ENCODE measurements around the gene SND1.

The SND1 gene

DNA sequence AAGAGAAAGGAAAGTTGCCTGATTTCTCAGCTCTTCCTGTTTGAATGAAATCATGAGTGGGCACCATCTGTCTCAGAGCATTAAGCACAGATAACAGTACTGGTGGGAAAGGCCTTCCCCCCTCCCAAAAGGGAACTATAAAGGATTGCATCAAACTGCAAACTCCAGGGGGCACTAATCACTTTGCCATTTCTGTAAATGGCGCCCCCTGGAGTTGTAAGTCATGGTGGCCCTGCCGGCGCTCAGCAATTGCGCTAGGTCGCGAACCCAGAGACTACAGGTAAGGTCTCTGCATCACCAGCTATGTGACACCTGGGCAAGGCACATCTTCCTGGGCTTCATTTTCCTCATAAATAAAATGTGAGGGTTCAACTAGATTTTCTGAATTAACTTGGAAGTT lies 368.2 kb downstream of the SND1 start:
- no peak overlapping the region for H3K4me3 ChIP-seq (ENCODE audit: low read depth, low read length)
- no peaks in the 10 kb centered on the region for H3K27me3 ChIP-seq (replicated peaks)
- DNase-seq = no peak
- H3K27ac ChIP-seq = no peak overlapping the region
- in situ Hi-C loops (cut with HindIII; ENCODE audit: low pct_ligation_motif_present, low sequenced_read_pairs) = no loop called here
- TF ChIP-seq, protein P1, sequence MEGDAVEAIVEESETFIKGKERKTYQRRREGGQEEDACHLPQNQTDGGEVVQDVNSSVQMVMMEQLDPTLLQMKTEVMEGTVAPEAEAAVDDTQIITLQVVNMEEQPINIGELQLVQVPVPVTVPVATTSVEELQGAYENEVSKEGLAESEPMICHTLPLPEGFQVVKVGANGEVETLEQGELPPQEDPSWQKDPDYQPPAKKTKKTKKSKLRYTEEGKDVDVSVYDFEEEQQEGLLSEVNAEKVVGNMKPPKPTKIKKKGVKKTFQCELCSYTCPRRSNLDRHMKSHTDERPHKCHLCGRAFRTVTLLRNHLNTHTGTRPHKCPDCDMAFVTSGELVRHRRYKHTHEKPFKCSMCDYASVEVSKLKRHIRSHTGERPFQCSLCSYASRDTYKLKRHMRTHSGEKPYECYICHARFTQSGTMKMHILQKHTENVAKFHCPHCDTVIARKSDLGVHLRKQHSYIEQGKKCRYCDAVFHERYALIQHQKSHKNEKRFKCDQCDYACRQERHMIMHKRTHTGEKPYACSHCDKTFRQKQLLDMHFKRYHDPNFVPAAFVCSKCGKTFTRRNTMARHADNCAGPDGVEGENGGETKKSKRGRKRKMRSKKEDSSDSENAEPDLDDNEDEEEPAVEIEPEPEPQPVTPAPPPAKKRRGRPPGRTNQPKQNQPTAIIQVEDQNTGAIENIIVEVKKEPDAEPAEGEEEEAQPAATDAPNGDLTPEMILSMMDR (IDR thresholded peaks at IDR 0.05; ENCODE audit: low read depth, low read length, missing control alignments) = peak; percentile 53
- H3K36me3 ChIP-seq (replicated peaks) = peaks cover 3% of the 10 kb centered on the region

DNA sequence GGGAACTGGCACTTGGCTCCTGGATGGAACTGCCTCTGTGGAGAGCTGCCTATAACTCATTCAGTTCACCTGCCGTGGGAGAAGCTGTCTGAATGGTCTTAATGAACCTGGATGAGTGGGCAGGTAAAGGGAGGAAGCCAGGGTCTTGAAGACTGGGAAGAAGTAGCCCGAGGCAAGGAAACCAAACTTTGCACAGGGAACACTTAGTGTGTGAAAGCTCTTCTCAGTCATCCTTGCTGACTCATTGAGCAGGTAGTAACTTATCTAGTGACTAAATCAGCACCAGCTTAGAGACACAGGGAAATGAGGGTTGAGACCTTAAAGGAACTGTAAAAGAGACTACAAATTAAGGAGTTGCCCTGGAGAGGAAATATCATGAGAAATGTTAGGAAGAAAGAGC lies 369.4 kb downstream of the SND1 start:
- Histone ChIP-seq H3K36me3 (replicated peaks) (peaks cover 3% of the 10 kb centered on the region), H3K27me3 (replicated peaks) (no peaks in the 10 kb centered on the region), H3K27ac (no peak overlapping the region), H3K4me3 (ENCODE audit: low read depth, low read length) (no peak overlapping the region)
- in situ Hi-C loops (cut with HindIII; ENCODE audit: low pct_ligation_motif_present, low sequenced_read_pairs) = no loop called here
- no peak for DNase-seq
- TF ChIP-seq, protein P1 (IDR thresholded peaks at IDR 0.05; ENCODE audit: low read depth, low read length, missing control alignments) = no peak

DNA sequence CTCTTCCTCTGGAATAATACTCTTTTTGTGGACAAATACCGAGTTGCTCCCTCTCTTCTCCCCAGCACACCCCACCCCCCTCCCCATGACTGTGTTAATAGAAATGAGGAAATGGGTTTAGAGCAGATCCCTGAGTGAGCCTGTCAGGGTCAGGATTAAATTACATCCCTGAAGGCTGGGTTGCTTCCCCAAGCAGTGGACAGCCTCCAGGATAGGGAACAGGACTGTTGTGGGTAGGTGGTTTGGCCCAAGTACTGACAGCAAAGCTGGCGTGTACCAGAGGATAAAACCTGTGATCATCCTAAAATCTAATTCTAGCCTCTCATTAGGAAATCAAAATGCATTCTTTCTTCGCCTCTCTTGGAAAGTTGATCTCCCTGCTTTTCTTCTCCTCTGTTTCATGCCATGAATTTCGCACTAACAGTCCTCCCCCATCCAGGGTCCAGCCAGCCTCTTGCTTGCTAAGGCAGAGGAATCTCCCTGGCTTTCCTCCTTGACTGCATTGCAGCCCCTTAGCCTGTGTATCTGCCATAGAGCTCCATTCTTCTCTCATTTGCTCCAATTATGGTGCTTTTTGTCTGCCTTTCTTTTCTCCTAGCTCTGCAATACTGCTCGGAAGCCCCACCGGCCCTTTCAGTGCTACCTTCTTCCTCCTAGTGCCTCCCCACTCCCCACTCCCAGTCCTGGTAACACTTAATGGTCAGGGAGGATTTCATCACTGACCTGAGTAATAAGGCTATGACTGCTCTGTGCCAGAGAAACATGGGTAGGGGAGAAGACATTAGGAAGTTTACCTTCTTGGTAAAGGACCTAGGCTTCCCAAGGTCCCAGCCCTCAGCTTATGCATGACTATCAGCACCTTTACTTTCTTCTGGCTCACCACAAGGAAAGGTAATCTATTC lies 370.9 kb downstream of the SND1 start:
- H3K27ac ChIP-seq = no peak overlapping the region
- H3K27me3 ChIP-seq (replicated peaks) = no peaks in the 10 kb centered on the region
- H3K4me3 ChIP-seq (ENCODE audit: low read depth, low read length) = no peak overlapping the region
- TF ChIP-seq, protein P1 (IDR thresholded peaks at IDR 0.05; ENCODE audit: low read depth, low read length, missing control alignments) = no peak
- peak; percentile 27 for DNase-seq
- in situ Hi-C loops (cut with HindIII; ENCODE audit: low pct_ligation_motif_present, low sequenced_read_pairs) = no loop called here
- peaks cover 3% of the 10 kb centered on the region for H3K36me3 ChIP-seq (replicated peaks)

DNA sequence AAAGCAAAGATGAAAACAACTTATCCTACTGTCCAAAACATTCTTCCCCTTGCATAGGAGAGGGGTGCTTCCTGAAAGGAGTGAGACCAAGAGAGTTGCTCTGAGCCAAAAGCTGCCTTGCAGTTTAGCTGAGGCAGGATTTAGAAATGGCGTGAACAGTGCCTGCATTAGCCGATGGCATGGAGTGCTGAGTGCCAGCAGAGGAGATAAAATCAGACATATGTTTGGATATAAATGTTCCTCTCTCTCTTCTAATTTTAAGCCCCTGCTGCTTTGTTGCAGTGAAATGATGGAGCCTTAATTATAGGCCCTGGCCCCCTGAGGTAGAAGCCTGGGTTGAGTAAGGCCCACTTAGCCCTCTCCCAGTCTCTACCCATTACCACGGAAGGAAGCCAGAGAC lies 372.2 kb downstream of the SND1 start:
- TF ChIP-seq, protein P1 (IDR thresholded peaks at IDR 0.05; ENCODE audit: low read depth, low read length, missing control alignments) = no peak
- in situ Hi-C loops (cut with HindIII; ENCODE audit: low pct_ligation_motif_present, low sequenced_read_pairs) = no loop called here
- DNase-seq = no peak
- H3K4me3 ChIP-seq (ENCODE audit: low read depth, low read length) = no peak overlapping the region
- peaks cover 6% of the 10 kb centered on the region for H3K36me3 ChIP-seq (replicated peaks)
- H3K27me3 ChIP-seq (replicated peaks) = no peaks in the 10 kb centered on the region
- no peak overlapping the region for H3K27ac ChIP-seq

DNA sequence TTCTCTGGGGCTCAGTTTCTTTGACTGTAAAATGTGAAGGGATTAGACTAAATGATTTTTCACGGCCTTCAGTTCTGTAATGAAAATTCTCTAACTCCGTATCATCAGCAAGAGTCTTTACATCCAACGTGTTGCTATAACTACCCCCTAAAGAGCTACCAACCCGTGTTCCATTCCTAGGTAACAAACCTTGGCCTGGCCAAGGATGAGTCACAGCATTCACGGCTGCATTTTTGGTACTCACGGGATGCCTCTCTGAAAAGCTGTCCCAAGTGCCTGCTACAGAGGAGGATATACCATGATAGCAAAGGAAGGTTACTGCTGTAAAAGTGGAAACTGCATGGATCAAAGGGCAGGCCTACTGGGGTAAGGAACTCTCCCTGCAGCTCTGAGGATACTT lies 373.4 kb downstream of the SND1 start:
- no peak overlapping the region for H3K4me3 ChIP-seq (ENCODE audit: low read depth, low read length)
- TF ChIP-seq, protein P1 (IDR thresholded peaks at IDR 0.05; ENCODE audit: low read depth, low read length, missing control alignments) = no peak
- peaks cover 6% of the 10 kb centered on the region for H3K36me3 ChIP-seq (replicated peaks)
- H3K27me3 ChIP-seq (replicated peaks) = no peaks in the 10 kb centered on the region
- in situ Hi-C loops (cut with HindIII; ENCODE audit: low pct_ligation_motif_present, low sequenced_read_pairs) = no loop called here
- no peak overlapping the region for H3K27ac ChIP-seq
- peak; percentile 36 for DNase-seq
